Embryonic facial prominence (tissue), 1 donor: ENCODE measurements around the gene TOMM70.
"Not testable (repeated sequence)": the region's sequence is repeated elsewhere in the genome, so short reads cannot be mapped to it uniquely, and the experiment has no call there.

Source experiments
- DNase-seq: peaks from one replicate; pipeline ENCODE4 v3.0.0-alpha.2; 2016; ENCODE audit errors: extremely low spot score

Gene TOMM70

DNA sequence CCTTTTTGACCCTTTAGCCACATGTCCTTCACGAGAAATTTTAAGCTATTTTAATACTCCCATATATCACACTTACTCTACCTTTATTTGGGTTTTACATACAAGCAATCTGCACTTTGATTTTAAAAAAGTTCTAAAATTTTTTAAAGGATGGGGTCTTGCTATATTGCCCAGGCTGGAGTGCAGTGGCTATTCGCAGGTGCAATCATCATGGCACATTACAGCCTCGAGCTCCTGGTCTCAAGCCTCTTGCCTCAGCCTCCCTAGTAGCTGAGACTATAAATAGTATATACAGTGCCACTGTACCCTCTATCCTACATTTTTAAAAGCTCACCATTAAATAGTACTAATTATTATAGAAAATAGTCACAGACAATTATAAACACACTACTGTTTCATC is 36.5 kb downstream of the TOMM70 start:
- no peak for DNase-seq

DNA sequence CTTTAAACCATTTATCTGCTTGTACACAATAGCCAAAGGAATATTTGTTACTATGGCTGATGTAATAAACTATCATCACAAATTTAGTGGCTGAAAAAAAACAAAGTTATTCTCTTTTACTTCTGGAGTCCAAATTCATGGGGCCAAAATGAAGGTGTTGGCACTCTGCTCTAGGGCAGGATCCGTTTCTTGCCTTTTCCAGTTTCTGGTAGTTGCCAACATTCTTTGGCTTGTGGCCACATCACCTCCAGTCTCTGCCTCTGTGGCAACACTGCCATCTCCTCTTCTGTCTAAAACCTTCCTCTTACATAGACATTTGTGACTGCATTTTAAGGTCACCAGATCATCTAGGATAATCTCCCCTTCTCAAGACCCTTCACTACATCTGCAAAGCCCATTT is 39.0 kb downstream of the TOMM70 start:
- DNase-seq = no peak

- no peak for DNase-seq
These were observed 40.0 kb downstream of the TOMM70 start for GRCh38 chr3:100360757-100361496.

GRCh38 chr3:100359035-100359434 is 41.9 kb downstream of the TOMM70 start:
- DNase-seq = no peak

DNA sequence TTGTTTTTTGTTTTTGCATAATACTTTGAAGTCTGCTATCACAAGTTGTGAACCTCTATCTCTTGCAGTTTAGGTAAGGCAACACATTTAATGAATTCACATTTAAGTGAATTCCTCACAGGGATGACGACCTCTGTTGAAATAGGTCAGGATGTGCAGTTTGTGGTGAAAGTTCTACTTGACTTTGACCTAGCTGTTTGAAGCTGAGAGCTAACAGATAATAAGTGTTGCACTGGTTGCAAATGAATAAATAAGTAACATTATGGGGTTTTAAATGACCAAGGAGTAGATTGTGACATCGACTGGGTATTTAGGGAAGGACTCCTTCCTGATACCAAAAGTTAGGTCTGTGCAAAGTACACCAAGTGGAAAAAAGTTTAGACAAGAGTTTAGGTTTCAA is 42.5 kb downstream of the TOMM70 start:
- DNase-seq = no peak

GRCh38 chr3:100354850-100355249 is 46.0 kb downstream of the TOMM70 start:
- DNase-seq = no peak

DNA sequence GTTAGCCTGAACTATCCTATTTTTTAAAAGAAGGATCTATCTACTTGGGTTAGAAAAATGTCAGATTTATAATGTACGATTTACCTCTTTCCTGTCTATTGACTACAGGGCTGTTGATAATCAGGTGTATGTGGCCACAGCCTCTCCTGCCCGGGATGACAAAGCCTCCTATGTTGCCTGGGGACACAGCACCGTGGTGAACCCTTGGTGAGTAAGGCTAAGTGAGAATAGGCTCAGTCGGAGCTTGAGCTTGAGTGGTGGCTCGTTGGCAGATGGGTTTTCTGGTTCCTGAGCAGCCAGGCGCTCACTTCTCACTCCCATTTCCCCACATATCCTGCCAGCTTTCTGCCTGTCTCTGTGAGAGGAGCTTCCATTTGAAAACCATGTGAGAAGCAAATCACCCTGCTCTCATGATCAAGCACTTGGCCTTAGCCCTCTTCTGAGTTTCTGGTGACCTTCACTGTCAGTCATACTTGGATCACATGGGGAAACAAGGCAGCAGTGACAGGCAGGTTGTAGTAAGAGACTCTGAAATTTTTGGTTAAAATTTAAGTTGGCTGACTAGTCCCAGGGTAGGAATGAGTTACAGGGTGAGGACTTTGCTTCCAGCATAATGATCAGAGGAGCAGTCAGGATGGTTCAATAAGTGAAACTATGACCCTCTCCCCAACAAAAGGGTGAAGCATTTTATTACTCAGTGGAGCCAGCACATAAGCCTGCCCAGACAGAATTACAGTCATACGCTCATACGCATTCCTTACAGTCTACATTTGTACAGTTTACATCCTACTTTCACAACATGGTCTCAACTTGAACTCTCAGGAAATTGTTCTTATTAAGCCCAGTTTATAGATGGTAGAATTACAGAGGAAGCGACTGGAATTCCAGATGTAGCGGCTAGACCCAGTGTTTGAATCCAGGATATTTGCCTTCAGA is 48.3 kb downstream of the TOMM70 start:
- no peak for DNase-seq

GRCh38 chr3:100351770-100352169 is 49.1 kb downstream of the TOMM70 start:
- not testable (repeated sequence) for DNase-seq

DNA sequence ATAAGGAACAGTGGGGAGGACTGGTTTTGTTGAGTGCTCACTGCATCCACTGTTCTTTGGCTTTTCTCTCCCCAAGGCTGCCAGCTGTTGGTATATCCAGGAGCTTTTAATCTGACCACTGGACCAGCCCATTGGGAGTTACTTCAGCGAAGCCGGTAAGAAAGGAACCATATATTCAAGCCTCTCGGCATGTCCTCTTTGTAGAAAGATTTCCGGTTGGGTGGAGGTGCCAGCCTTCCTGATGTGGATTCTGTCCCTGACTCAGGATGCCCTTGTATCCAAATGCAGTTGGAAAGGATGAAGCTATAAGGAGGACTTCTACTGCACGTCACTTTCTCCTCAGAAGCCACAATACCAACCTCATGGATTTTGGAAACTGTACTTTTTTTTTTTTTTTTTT is 52.2 kb downstream of the TOMM70 start:
- DNase-seq = no peak

GRCh38 chr3:100340527-100340926 is 60.4 kb downstream of the TOMM70 start:
- DNase-seq = no peak

DNA sequence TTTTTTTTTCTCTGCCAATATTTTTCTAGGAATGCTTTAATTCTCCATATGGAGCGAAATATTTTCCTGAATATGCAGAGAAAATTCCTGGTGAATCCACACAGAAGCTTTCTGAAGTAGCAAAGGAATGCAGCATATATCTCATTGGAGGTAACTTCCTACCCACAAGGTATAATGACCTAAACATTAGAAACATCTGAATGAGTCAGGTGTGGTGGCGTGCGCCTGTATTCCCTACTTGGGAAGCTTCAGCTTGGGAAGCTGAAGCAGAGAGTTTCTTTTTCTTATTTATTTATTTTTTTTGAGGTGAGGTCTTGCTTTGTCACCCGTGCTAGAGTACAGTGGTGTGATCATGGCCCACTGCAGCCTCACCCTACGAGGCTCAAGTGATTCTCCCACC is 61.1 kb downstream of the TOMM70 start:
- DNase-seq = no peak

- DNase-seq = no peak
These were observed 62.0 kb downstream of the TOMM70 start for GRCh38 chr3:100338911-100339310.

DNA sequence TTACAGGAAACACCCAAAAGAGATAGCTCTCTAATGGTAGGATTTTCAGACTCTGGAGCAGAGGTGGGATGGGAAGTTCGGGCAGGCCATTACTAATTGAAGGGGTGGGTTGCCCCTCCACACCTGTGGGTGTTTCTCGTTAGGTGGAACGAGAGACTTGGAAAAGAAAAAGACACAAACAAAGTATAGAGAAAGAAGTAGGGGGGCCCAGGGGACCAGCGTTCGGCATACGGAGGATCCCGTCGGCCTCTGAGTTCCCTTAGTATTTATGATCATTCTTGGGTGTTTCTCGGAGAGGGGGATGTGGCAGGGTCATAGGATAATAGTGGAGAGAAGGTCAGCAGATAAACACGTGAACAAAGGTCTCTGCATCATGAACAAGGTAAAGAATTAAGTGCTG is 64.7 kb downstream of the TOMM70 start:
- DNase-seq = not testable (repeated sequence)

DNA sequence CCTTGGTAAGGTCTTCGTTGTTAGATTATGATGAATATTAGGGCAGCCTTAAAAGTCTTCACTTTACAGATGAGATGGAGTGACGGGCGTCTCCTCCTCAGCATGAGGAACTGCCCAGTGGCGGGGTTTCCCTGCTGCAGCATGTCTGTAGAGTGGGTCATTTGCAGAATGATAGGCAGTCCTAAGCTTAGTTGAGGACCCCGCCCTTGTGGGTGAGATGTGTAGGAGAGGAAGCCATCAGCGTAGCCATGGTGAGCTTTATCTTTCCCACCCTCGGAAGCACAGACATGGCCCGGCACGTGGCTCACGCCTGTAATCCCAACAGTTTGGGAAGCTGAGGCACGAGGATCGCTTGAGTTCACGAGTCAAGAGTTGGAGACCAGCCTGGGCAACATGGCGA is 65.5 kb downstream of the TOMM70 start:
- DNase-seq = no peak

DNA sequence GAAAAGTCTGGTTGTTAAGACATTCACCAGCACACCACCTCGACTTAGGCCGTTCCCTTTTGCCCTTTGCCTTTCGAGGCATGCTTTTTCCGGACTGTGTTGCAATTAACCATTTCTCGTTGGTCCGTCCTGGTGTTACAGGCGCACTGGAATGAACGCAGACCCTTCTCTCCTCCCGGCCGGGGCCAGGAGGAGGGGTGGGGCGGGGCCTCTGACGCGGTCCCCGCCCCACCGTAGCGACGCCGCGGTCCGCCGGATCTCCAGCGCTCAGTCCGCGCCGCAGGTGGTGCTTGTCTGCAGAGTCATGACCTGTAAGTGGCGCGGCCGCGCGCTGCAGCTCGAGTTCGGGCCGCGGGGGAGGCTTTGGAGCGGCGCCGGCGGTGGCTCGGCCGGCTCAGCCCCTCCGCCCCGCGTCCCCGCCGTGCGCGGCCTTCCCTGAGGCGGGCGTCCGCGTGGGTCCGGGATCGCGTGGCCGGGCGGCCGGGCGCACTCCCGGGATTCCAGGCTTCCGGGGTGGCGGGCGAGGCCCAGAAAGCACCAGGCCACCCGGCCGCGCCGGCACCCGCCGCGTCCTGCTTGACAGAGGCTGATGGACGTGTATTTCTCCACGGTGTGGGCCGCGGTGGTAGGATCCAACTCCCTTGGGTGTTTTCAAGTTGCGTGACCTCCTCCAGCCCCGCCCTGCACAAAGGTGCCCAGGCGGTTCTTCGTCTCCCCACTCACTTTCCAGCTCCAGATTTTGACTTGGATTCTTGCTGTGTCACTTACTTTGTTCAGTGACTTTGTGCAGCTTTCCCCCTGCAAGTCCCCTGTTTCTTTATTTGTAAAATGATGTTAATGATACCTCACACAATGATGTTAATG is 66.2 kb downstream of the TOMM70 start, which contains the start of gene NIT2:
Gene NIT2, plus strand, starts transcription at position 270 of the 864 bp plus-strand sequence. Its CDS starts 35 bp downstream, at position 305.
- no peak for DNase-seq

DNA sequence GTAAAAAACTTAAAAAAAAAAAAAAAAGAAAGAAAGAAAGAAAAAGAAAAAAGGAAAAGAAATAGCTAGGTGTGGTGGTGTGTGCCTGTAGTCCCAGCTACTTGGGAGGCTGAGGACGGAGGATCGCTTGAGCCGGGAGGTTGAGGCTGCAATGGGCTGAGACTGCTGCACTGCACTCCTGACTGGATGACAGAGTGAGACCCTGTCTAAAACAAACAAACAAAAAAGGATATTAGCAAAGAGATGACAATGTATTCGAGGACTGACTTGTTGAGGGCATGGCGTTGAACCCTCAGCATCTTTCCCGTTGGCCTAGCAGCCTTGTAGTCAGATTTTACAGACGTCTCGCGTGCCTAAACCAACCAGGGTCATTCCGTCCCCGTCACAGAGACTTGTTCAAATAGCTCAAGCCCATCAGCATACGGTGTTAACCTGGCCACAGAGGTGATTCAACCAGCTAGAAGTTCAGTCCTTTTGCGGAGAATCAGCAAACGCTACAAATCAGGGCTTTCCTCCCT is 66.9 kb downstream of the TOMM70 start:
- no peak for DNase-seq

DNA sequence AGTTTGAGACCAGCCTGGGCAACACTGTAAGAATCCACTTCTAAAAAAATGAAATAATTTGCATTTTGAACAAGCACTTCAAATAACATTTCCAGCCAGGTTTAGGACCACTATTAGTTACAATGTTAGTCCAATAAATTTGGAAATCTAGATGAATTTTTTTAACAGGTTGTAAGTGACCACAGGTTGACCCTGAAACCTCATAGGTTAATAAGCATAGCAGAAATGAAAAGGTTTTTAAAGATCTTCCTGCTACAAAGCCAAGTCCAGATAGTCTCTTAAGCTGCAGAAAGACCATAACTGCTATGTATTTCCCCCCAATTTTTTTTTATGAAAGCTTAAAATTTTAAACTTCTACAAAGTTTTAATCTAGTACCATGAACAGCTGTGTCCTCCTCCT is 67.8 kb downstream of the TOMM70 start:
- DNase-seq = no peak

GRCh38 chr3:100331660-100332059 is 69.2 kb downstream of the TOMM70 start:
- DNase-seq = no peak

DNA sequence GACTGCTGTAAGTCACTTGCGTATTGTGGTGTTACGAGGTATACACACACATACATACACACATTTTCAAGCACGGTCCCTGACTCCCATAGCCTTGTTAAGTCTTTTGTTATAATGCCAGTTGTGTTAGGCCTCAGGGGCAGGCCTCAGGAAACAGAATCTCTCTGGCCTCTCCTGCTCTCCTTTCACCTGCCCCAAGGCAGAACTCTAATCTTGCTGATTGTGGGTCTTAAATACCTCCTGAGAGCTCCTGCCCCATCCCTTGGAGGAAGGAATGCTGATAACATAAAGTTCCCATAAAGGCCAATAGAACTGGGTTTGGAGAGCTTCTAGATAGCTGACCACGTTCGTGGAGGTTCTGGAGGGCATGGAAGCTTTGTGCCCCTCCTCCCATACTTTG is 70.2 kb downstream of the TOMM70 start:
- DNase-seq = no peak

- no peak for DNase-seq
These were observed 70.9 kb downstream of the TOMM70 start for GRCh38 chr3:100329800-100330489.

DNA sequence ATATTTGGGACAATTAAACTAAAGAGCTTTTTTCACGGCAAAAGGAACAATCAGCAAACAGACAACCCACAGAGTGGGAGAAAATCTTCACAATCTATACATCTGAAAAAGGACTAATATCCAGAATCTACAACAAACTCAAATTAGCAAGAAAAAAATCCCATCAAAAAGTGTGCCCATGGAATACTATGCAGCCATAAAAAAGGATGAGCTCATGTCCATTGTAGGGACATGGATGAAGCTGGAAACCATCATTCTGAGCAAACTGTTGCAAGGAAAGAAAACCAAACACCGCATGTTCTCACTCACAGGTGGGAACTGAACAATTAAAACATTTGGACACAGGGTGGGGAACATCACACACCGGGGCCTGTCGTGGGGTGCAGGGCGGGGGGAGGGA is 73.5 kb downstream of the TOMM70 start:
- not testable (repeated sequence) for DNase-seq
